LNCaP clone FGC (cell line): ENCODE measurements around the gene ERVK3-1.

Source experiments
- DNase-seq: peaks from one replicate; pipeline ENCODE4 v3.0.0-alpha.2; 2011; ENCODE audit warnings: low read depth
- H3K4me3 ChIP-seq: 2 replicates; pipeline ENCODE4 v1.5.1; 2011; ENCODE audit warnings: mild to moderate bottlenecking, low read depth, low read length, control low read depth
- CTCF ChIP-seq: IDR thresholded peaks from 2 replicates; pipeline ENCODE4 v1.5.1; 2012; ENCODE audit warnings: mild to moderate bottlenecking; ENCODE audit not compliant: control insufficient read depth, insufficient read depth; ENCODE audit errors: extremely low read depth

ERVK3-1 gene

GRCh38 chr19:58330458-58330857, 25.3 kb downstream of the ERVK3-1 start:
- DNase-seq, result no peak
- no peak for TF ChIP-seq CTCF
- no peak overlapping the region for H3K4me3 ChIP-seq

- DNase-seq, result no peak
- no peak for TF ChIP-seq CTCF
- H3K4me3 ChIP-seq, result no peak overlapping the region
Measured at GRCh38 chr19:58332697-58333096, 27.5 kb downstream of the ERVK3-1 start.

- no peak for TF ChIP-seq CTCF
- H3K4me3 ChIP-seq, result no peak overlapping the region
- no peak for DNase-seq
Measured at GRCh38 chr19:58334691-58335249, 29.6 kb downstream of the ERVK3-1 start.

- no peak overlapping the region for H3K4me3 ChIP-seq
- no peak for DNase-seq
- no peak for TF ChIP-seq CTCF
Measured at GRCh38 chr19:58335630-58336029, 30.5 kb downstream of the ERVK3-1 start.

GRCh38 chr19:58336216-58336615, 31.0 kb downstream of the ERVK3-1 start:
- DNase-seq, result no peak
- no peak overlapping the region for H3K4me3 ChIP-seq
- TF ChIP-seq CTCF, result no peak

GRCh38 chr19:58336820-58337219, 31.6 kb downstream of the ERVK3-1 start:
- no peak for TF ChIP-seq CTCF
- no peak for DNase-seq

GRCh38 chr19:58338336-58338735, 33.2 kb downstream of the ERVK3-1 start:
- no peak for DNase-seq
- no peak for TF ChIP-seq CTCF

More at GRCh38 chr19:58336820-58337219, 31.6 kb downstream of the ERVK3-1 start:
- no peak overlapping the region for H3K4me3 ChIP-seq

More at GRCh38 chr19:58338336-58338735, 33.2 kb downstream of the ERVK3-1 start:
- H3K4me3 ChIP-seq, result no peak overlapping the region
